DMS153 treated with DMSO at 0.1 percent for 48 hours (cell line): Measurements from ENCODE around the gene B3GNT3.

Experiments
- DNase-seq: peaks from one replicate; lab custom pipeline; 2025; ENCODE audit not compliant: unreplicated experiment; lab: John Stamatoyannopoulos, UW

Gene B3GNT3

GRCh38 chr19:17859533-17860330 is 64.8 kb downstream of the B3GNT3 start, which contains the start of gene RPL18A:
TSS of gene RPL18A (plus strand) at chr19:17859910. CDS start at chr19:17859957, 47 bp downstream.
- DNase-seq, result peak; percentile 97

GRCh38 chr19:17860331-17860992 is 65.5 kb downstream of the B3GNT3 start:
- DNase-seq, result no peak

- no peak for DNase-seq
Observed at GRCh38 chr19:17860993-17861360, 66.0 kb downstream of the B3GNT3 start.

- no peak for DNase-seq
Observed at GRCh38 chr19:17861542-17862402, 66.8 kb downstream of the B3GNT3 start.

GRCh38 chr19:17862711-17863519 is 68.0 kb downstream of the B3GNT3 start:
- no peak for DNase-seq
